Measurements from ENCODE around the gene SLC12A6. TPM values are rescaled to one million over a fixed set of nuclear protein-coding genes. Genes with fewer than 3 reads are reported as not detected.
"Not testable (repeated sequence)": the region's sequence is repeated elsewhere in the genome, so short reads cannot be mapped to it uniquely, and the experiment has no call there.

The SLC12A6 gene
- total RNA-seq, 3 donors from 2014 or later, result 22.3 to 28.8 (median 25.8) TPM

DNA sequence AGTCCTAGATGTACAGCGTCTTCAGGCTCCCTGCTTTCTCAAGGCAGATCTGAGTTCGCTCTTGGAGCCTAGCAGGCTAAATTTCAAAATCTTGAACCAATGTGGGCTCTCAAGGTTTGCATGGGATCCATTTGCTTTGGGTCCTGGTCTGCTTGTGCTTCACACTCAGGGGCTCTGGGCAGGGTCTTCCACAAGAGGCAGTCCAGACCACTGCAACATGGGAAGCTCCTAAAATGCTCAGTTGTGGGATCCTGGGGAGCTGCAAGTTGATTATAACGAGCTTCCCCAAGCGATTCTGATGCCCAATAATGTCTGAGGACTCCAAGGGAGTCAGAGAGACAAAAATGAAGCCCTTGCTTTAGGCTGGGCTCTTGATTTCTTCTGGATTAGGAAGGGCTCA lies 12.2 kb upstream of the SLC12A6 start:
- no peaks in the 10 kb centered on the region for H3K4me1 ChIP-seq
- intact Hi-C loops (cut with DNase I; ENCODE audit: low total_unique reads), result no loop called here
- TF ChIP-seq, protein P1, sequence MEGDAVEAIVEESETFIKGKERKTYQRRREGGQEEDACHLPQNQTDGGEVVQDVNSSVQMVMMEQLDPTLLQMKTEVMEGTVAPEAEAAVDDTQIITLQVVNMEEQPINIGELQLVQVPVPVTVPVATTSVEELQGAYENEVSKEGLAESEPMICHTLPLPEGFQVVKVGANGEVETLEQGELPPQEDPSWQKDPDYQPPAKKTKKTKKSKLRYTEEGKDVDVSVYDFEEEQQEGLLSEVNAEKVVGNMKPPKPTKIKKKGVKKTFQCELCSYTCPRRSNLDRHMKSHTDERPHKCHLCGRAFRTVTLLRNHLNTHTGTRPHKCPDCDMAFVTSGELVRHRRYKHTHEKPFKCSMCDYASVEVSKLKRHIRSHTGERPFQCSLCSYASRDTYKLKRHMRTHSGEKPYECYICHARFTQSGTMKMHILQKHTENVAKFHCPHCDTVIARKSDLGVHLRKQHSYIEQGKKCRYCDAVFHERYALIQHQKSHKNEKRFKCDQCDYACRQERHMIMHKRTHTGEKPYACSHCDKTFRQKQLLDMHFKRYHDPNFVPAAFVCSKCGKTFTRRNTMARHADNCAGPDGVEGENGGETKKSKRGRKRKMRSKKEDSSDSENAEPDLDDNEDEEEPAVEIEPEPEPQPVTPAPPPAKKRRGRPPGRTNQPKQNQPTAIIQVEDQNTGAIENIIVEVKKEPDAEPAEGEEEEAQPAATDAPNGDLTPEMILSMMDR (IDR thresholded peaks at IDR 0.05), result no peak
- H3K27me3 ChIP-seq, result no peaks in the 10 kb centered on the region
- DNase-seq (ENCODE audit: low spot score in 2 of 2), result no peak
- H3K4me3 ChIP-seq, result no peak overlapping the region
- no peaks in the 10 kb centered on the region for H3K36me3 ChIP-seq
- no peaks in the 10 kb centered on the region for H3K9me3 ChIP-seq
- no peak overlapping the region for H3K27ac ChIP-seq

DNA sequence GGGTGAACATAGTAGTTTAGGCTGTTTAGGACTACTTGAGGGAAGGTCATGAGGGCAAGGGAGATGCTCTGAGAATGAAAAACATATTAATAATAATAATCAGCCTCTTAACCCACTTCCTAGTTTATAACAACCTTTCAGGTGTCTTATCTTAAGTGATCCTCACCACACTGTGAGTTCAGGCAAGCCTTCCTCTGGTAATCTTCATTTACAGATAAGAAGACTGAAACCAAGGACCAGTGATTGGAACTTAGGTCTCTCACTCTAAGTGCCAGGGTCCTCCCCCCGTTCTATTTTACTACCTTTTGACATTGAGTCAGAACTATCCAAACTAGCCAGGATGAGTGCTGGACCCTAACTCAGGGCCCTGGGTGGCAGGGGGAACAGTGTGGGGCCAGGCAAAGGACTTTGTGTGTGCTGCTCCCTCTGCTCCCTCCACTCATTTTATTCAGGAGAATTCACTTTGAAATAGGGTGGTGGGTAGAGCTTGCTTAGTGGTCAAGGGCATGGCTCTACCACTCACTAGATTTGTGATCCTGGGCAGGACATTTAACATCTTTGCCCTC lies 11.2 kb upstream of the SLC12A6 start:
- Histone ChIP-seq H3K9me3 (no peaks in the 10 kb centered on the region), H3K36me3 (no peaks in the 10 kb centered on the region), H3K27me3 (no peaks in the 10 kb centered on the region), H3K27ac (no peak overlapping the region), H3K4me1 (no peaks in the 10 kb centered on the region), H3K4me3 (no peak overlapping the region)
- intact Hi-C loops (cut with DNase I; ENCODE audit: low total_unique reads), result no loop called here
- TF ChIP-seq, protein P1 (IDR thresholded peaks at IDR 0.05), result no peak
- TF ChIP-seq POLR2A (IDR thresholded peaks at IDR 0.05) (no peak), POLR2AphosphoS5 (IDR thresholded peaks at IDR 0.05) (no peak)
- DNase-seq (ENCODE audit: low spot score in 2 of 2), result no peak

DNA sequence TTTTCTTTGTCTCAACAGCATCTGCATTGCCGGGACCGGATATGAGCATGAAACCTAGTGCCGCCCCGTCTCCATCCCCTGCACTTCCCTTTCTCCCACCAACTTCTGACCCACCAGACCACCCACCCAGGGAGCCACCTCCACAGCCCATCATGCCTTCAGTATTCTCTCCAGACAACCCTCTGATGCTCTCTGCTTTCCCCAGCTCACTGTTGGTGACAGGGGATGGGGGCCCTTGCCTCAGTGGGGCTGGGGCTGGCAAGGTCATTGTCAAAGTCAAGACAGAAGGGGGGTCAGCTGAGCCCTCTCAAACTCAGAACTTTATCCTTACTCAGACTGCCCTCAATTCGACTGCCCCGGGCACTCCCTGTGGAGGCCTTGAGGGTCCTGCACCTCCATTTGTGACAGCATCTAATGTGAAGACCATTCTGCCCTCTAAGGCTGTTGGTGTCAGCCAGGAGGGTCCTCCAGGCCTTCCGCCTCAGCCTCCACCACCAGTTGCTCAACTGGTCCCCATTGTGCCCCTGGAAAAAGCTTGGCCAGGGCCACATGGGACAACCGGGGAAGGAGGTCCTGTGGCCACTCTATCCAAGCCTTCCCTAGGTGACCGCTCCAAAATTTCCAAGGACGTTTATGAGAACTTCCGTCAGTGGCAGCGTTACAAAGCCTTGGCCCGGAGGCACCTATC lies 10.5 kb upstream of the SLC12A6 start:
- no peak overlapping the region for H3K4me3 ChIP-seq
- intact Hi-C loops (cut with DNase I; ENCODE audit: low total_unique reads), result no loop called here
- H3K27me3 ChIP-seq, result no peaks in the 10 kb centered on the region

DNA sequence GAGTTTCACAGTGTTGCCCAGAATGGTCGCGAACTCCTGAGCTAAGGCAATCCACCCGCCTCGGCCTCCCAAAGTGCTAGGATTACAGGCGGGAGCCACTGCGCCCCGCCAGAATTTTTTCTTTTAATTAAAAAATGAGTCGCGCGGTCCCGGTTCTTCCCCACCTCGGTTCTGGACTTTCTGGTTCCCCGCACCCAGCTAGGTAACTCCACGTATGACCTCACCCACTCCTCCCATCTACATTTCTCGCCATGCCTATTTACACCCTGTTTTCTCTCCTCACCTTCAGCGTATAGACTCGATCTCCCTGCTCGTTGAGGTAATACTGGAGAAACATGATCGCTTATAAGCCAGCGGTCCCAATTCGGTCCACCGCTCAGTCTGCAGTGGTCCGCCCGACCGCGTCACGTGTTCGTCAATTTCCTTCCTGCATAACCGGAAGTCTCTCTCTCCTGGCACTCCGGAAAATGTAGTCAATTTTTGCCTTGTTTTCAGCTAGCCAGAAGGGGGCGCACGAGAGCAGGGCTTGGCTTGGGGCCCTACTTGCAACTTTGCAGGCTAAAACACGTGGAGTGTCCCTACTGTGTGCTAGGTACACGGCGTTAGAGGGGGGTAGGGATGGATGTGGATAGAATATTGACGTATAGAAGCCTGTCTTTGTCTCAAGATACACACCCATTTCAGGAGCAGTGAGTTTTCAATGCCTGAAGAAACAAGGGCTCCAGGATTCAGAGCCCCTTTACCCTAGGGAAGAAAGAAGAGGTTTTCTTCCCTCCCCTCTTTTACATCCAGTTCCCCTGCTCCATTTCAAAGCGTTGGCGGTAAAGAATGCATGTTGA lies 5.4 kb upstream of the SLC12A6 start, which contains the start of the genes NOP10 and NUTM1:
TSS of gene NOP10 (minus strand) at position 400 of the 839 bp plus-strand sequence. CDS start at position 337, 63 bp downstream.
TSS of gene NUTM1 (plus strand) at position 579 of the 839 bp plus-strand sequence. CDS start 382 bp downstream, outside the sequence.
- Histone ChIP-seq H3K36me3 (no peaks in the 10 kb centered on the region), H3K9me3 (no peaks in the 10 kb centered on the region), H3K4me3 (peak within 1 kb of the TSS; percentile 63 to 84 (median 80)), H3K27me3 (no peaks in the 10 kb centered on the region), H3K4me1 (no peaks in the 10 kb centered on the region), H3K27ac (peak within 1 kb of the TSS; percentile 88 to 90)
- peak; percentile 82 to 92 for DNase-seq (ENCODE audit: low spot score in 2 of 2)
- intact Hi-C loops (cut with DNase I; ENCODE audit: low total_unique reads), result no loop called here
- TF ChIP-seq POLR2A (IDR thresholded peaks at IDR 0.05) (peak; percentile 54), POLR2AphosphoS5 (IDR thresholded peaks at IDR 0.05) (peak; percentile 85 to 94 (median 94))
- TF ChIP-seq, protein P1 (IDR thresholded peaks at IDR 0.05), result peak; percentile 96 to 99 (median 96)

More for the DNA sequence above, 10.5 kb upstream of the SLC12A6 start:
- Histone ChIP-seq H3K4me1 (no peaks in the 10 kb centered on the region), H3K9me3 (no peaks in the 10 kb centered on the region), H3K36me3 (no peaks in the 10 kb centered on the region), H3K27ac (peak overlapping the region in 1 of 2 donors; percentile 12)
- DNase-seq (ENCODE audit: low spot score in 2 of 2), result no peak
- TF ChIP-seq POLR2AphosphoS5 (IDR thresholded peaks at IDR 0.05), result no peak
- TF ChIP-seq, protein P1 (IDR thresholded peaks at IDR 0.05), result no peak
- no peak for TF ChIP-seq POLR2A (IDR thresholded peaks at IDR 0.05)

DNA sequence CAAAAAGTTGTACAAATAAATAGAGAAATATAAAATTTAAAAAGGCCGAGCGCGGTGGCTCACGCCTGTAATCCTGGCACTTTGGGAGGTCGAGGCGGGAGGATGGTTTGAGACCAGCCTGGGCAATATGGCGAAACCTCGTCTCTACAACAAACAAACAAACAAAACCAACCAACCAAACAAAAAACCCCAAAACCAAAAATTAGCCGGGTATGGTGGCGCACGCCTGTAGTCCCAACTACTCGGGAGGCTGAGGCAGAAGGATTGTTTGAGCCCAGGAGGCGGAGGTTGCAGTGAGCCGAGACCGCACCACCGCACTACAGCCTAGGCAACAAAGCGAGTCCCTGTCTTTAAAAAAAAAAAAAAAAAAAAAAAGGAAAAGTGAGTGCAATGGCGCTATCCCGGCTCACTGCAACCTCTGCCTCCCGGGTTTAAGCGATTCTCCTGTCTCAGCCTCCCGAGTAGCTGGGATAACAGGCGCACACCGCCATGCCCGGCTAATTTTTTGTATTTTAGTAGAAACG lies 4.7 kb upstream of the SLC12A6 start:
- intact Hi-C loops (cut with DNase I; ENCODE audit: low total_unique reads); H3K4me1 ChIP-seq; H3K9me3 ChIP-seq; H3K36me3 ChIP-seq; H3K27me3 ChIP-seq; DNase-seq (ENCODE audit: low spot score in 2 of 2): not testable (repeated sequence)
- Histone ChIP-seq H3K4me3 (peak overlapping the region; percentile 63 to 84 (median 80)), H3K27ac (peak overlapping the region; percentile 88 to 90)
